GM18498 (cell line): ENCODE results near the gene BRI3.

Experiments
- ATAC-seq: cut with Tn5 transposase; IDR thresholded peaks from one replicate; pipeline ENCODE4 v1.9.1; 2021; ENCODE audit warnings: mild to moderate bottlenecking, moderate library complexity; ENCODE audit not compliant: unreplicated experiment

BRI3 gene

DNA sequence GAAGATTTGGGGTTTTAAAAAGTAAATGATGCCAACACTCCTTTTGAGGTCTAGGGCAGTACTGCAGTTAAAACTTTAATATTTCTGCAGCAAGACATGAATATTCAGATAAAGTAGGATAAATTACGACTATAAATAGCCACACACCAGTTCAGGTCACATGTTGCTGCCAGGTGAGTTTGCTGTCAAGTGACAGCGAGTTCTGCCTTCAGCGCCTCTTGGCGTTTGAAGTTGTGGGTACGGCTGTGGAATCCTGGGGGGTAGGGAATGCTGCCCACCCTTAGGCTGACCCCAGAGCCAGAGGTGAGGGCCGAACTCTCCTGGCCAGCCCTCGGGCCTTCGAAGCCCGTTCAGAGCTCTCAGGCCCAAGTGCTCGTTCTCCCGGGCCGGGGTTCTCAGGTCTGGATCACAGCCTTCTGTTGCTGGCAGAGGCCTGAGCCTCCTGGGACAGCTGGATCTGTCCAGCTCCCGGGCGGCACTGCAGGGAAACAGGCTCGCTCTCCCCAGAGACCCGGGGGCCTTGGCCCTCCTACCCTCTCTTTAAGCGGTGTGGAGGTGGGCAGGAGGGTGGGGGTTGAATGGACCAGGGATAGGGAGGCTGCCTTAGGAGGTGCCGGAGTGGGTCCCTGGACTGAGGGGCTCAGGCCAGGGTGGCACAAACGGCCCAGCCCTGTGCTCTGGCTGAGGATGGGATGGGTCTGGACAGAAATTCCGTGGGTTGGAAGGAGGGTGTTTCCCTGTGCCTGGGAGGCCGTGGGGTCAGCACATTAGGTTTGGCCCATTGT is 5.4 kb downstream of the BRI3 start:
- ATAC-seq = no peak

DNA sequence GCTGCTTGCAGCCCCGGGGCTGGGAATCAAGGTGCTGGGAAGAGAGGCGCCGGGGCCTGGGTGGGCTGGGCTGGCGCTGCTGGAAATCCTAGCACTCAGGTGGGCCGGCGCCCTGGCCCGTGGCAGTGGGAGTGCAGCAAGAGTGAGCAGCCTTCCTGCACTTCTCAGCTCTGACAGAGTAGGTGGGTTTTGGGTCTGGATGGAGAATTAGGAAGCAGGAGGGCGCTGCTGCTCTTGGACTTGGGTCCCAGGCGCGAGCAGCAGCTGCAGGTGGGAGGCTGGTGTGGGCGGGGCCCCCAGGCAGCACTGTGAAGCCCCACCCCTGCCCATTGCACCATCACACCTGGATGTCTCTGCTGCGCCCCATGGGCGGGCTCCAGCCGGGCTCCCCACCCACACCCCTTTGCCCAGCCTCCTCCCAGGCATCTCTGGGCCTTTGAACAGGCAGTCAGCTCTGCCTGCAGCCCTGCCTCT is 6.0 kb downstream of the BRI3 start:
- ATAC-seq = no peak

GRCh38 chr7:98288064-98288823 is 6.8 kb downstream of the BRI3 start:
- ATAC-seq = no peak

DNA sequence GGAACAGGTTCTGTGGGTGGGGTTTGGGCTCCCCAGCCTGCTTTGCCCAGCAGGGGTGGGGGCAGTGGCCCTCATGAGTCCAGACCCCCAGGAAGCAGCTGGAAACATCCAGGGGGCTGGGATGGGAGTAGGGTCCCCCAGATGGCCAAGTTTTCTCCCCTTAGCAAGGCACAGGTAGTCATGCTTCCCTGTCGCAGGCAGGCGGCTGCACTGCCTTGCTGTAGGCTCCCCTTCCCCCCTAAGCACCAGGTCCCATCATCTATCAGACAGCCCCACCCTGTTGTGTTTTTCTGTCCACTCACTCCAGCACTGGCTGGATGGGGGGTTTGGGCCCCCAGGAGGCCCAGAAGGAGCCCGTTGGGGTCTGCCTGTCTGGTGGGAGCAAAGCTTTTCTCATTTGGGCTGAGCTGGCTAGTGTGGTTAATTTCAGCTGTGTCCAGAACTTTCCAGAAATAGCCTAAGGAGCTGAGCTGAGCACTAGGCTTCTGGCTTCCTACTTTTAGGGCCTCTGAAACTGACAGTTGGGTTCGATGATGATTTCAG is 7.9 kb downstream of the BRI3 start:
- no peak for ATAC-seq

GRCh38 chr7:98291717-98292116 is 10.2 kb downstream of the BRI3 start:
- no peak for ATAC-seq

- no peak for ATAC-seq
These were observed 11.8 kb downstream of the BRI3 start for GRCh38 chr7:98293265-98293664.

DNA sequence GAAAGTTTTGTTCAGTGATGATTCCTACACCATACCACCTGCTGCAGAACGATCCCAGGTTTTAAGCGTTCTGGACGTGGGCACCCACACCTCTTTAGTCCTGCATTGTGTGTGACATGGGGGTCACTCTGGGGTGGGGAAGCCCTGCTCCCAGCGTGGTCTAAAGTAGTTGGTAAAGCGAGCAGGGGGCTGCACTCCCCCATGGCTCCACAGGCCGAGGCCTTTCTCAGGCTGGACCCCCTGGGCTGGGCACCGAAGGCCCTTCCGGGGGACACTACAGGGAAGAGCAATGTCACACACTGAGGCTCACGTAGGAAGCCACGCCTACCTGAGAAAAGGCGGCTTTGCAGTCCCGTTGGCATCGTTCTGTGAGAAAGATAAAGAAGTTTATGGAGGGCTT is 12.3 kb downstream of the BRI3 start:
- ATAC-seq = no peak

GRCh38 chr7:98294326-98294725 is 12.8 kb downstream of the BRI3 start:
- no peak for ATAC-seq

GRCh38 chr7:98294798-98295382 is 13.4 kb downstream of the BRI3 start:
- ATAC-seq = peak; percentile 58

DNA sequence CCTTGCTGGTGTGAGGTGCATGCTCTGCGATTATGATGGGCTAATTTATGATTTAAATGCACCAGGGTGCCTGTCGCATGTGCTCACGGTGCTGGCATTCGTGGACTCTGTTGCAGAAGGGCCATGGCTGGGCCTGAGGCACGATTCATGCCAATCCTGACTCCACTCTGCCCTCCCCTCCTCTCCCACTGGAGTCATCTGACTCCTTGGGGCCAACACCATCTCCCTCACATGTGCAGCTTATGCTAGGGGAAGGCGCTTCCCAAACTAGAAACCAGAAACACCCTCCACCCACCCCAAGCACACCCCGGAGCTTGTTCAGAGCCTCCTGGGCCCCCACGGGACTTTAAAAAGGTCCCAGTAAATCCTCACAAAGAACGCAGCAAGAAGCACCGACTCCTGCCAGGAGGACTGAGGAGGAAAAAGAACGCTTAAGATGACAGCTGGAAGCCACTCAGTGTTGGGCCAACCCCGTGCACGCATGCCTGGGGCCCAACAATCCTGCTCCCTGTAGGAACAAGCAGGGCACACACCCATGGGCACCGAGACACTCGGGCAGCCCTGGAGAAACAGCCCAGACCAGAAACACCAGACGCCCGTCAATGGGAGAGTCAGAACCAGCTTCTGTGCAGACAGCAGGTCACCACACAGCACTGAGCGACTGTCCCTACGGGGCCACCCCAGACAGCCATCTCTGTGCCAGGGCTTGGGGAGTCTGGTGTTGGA is 14.1 kb downstream of the BRI3 start:
- no peak for ATAC-seq

GRCh38 chr7:98296833-98297232 is 15.3 kb downstream of the BRI3 start:
- no peak for ATAC-seq

- ATAC-seq = no peak
These were observed 16.3 kb downstream of the BRI3 start for GRCh38 chr7:98297626-98298286.

DNA sequence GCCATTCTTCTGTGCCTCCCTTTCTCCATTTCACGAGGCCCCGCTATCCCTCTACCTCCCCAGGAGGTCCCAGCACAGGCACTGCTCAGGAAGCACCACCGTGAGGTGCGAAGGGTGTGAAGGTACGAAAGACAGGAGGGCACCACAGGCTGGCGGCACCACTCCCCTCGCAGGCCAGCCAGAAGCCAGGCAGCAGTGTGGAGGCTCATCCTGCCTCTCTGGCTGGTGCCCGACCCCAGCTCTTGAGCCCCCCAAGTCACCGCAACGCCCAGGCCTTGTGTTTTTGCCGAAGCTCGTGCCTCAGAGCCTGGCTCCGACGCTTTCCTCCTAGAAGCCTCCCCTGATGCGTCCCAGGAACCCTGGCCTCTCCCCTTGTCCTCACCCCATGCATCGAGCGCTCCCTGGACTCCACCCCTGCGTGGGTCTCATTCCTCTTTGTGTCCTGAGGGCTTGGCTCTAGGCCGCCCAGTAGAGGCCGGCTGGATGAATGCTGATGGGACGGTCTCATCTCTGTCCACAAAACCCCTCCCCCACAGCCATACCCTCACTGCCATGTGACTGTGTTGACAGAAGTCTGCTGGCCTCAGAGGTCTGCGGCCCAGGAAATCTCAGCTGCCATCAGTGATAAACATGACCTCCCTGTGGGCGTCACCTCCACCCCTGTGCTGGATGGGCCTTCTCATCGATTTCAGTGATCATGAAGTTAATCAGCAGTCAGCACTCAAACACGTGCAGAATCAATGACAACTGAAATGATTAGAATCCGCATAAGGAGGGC is 19.3 kb downstream of the BRI3 start:
- ATAC-seq = no peak

DNA sequence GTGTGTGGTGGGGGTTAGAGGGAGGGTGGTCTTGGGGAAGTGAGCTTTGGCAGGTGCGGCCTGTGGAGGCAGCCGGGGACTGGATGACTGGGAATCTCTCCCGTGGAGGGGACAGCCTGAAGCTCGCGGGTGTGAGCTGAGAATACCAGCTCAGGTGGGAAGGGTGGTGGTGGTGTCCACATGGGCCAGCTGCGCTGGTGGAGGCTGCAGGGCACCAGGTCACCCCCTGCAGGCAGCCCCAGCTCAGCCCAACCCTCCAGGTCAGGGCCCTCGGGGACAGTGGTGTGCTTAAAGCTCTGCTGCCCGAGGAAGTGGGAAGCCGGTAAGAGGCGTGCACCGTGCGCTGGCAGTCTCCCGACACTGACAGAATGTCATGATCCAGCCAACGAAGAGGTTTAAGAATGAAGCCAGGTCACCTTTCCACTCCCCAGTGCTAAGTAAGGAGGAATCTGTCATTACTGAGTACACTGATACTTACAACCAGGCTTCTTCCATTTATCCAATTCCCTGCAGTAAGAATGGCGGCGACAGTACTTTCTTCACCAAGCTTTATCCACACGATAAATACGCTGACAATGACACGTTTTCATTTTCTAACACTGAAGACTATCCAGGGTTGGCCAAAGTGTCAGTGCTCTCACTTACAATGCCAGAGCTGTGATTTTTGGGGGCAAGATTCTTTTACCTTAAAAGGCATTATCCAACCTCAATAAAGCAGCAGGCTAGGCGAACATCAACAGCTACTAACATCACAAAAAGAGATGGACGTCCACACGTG is 20.4 kb downstream of the BRI3 start:
- no peak for ATAC-seq

DNA sequence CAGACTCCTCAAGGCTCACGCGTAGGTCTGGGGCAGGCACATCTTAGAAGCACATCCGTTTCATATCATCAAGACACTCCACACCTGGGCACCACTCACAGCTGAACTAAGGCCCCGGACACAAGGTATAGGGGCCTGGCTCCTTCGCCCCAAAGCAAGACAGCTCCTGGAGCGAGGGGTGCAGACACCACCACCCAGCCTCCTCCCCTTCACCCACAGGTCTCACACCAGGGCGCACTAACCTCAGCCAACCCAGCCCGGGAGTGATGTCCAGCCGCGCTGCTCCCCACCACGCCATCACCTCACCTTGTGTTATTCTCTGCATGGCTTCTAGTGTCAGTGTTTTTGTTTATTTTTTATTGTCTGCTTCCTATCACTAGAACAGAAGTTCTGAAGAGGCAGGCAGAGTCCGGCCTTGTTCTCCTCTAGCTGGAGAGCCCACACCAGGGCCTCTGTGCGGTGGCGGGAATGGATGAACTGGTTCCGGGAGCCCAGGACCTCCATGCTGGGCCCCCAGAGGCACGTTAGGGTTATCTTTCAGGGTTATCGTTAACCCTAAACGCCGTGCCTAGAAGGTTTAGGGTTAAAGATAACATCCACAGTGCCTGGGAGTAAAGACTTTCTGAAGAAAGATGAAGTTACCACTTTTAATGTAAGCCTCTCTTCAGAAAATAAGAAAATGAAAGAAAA is 21.8 kb downstream of the BRI3 start:
- no peak for ATAC-seq

DNA sequence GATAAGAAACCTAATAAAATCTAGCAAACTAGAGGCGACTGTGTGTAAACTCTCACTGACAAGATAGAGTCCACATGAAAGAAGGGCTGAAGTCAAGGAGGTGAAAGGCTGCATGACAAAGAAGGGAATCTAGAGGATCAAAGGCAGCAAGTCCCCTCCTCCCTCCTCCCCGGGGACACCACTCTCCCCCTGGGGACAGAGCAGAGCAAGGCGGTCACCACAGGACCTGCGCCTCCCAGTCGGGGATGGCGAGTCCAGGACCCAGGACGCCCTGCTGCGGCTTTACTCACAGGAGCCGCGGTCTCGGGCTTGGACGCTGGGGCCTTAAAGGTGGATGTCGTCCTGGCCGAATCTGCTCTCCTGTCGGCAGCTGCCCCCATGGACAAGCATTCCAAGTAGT is 22.4 kb downstream of the BRI3 start:
- ATAC-seq = no peak

DNA sequence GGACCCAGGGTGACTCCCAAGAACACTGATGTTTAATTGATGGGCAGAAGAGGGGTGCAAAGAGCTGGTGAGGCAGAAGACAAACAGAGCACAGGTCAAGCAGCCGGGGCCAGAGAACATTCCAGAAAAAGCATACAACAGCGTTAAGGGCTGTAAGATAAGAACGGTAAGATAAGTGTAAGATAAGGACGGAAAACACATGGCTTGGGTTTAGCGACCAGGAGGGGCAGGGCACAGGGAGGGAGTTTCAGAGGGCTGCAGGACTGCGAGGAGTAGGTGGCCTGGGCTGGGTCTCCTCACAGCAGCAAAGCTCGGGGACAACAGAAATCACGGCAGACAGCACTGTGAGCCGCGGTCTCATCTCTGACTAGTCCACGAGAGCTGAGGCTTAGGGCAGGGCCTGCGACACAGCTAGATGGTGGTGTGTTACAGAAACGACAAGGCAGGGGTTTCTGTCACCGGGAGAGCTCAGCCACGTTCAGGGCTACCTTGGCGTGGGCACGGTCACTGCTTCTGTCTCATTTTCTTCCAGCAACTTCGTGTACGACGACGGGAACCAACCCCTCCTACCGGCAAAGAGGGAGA is 24.6 kb downstream of the BRI3 start:
- ATAC-seq = no peak

DNA sequence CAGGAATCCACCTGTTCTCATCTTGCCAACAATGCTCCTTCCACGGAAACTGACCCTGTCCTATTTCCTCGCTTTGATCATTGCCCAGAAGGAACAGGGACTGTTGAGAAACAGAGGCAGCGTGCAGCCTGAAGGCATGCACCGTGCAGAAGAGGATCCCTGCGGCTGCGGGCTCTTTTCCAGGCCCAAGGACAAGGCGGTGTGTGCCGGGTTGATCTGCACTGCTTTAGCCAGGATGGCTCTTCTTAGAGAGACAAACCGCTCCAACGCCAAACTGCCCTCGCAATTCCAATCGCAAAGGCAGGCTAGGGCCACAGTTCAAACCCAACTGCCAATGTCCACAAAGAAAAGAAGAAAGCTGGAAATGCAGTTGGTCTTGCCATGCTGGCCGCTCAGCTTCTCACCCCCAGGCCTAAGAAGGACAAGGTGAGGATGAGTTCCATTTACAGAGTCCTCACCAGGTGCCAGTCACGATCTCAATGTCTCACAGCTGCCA is 26.5 kb downstream of the BRI3 start:
- no peak for ATAC-seq
